H9 (cell line): ENCODE measurements around the gene TGFBR2. TPM values are rescaled to one million over a fixed set of nuclear protein-coding genes. Genes with fewer than 3 reads are reported as not detected.

Experiments used
- DNase-seq: peaks from one replicate; pipeline ENCODE4 v3.0.0-alpha.2; 2017
- H2AFZ ChIP-seq: one replicate; pipeline ENCODE4 v1.6.1; 2013; ENCODE audit warnings: mild to moderate bottlenecking, low read length, control low read depth, moderate library complexity
- H2AK5ac ChIP-seq: 2 replicates; pipeline ENCODE4 v1.6.1; 2013; ENCODE audit warnings: low read length, control low read depth, mixed read lengths; ENCODE audit not compliant: insufficient read length
- H2BK120ac ChIP-seq: one replicate; pipeline ENCODE4 v1.6.1; 2013; ENCODE audit warnings: low read depth, mild to moderate bottlenecking, low read length, control low read depth, inconsistent platforms; ENCODE audit not compliant: poor library complexity, severe bottlenecking
- H2BK12ac ChIP-seq: 2 replicates; pipeline ENCODE4 v1.6.1; 2013; ENCODE audit warnings: low read length, control low read depth, mixed read lengths, low read depth; ENCODE audit not compliant: insufficient read length
- H2BK15ac ChIP-seq: 2 replicates; pipeline ENCODE4 v1.6.1; 2013; ENCODE audit warnings: low read depth, low read length, control low read depth
- H2BK20ac ChIP-seq: one replicate; pipeline ENCODE4 v1.6.1; 2013; ENCODE audit warnings: low read depth, mild to moderate bottlenecking, low read length, control low read depth, inconsistent platforms; ENCODE audit not compliant: poor library complexity, severe bottlenecking
- H2BK5ac ChIP-seq: 2 replicates; pipeline ENCODE4 v1.6.1; 2013; ENCODE audit warnings: low read length, control low read depth, mixed read lengths; ENCODE audit not compliant: insufficient read length
- H3K14ac ChIP-seq: 2 replicates; pipeline ENCODE4 v1.6.1; 2013; ENCODE audit warnings: low read length, control low read depth; ENCODE audit not compliant: insufficient read depth
- H3K18ac ChIP-seq: 2 replicates; pipeline ENCODE4 v1.6.1; 2013; ENCODE audit warnings: low read depth, mild to moderate bottlenecking, mixed read lengths, low read length, control low read depth; ENCODE audit not compliant: insufficient read length
- H3K23ac ChIP-seq: 2 replicates; pipeline ENCODE4 v1.6.1; 2013; ENCODE audit warnings: low read length, control low read depth, mixed read lengths, low read depth; ENCODE audit not compliant: insufficient read length
- H3K23me2 ChIP-seq: 2 replicates; pipeline ENCODE4 v1.6.1; 2013; ENCODE audit warnings: low read depth, mild to moderate bottlenecking, mixed read lengths, low read length, control low read depth; ENCODE audit not compliant: insufficient read length, poor library complexity, severe bottlenecking
- H3K27ac ChIP-seq: 2 replicates; pipeline ENCODE4 v1.5.1; 2013; ENCODE audit warnings: low read length, control low read depth, mixed read lengths, low read depth; ENCODE audit not compliant: insufficient read length
- H3K27me3 ChIP-seq: 2 replicates; pipeline ENCODE4 v1.6.1; 2013; ENCODE audit warnings: low read length, control low read depth, inconsistent platforms; ENCODE audit not compliant: insufficient read depth
- H3K4ac ChIP-seq: 2 replicates; pipeline ENCODE4 v1.6.1; 2013; ENCODE audit warnings: low read depth, mild to moderate bottlenecking, control low read depth, inconsistent platforms, low read length, moderate library complexity
- H3K4me1 ChIP-seq: 2 replicates; pipeline ENCODE4 v1.6.1; 2013; ENCODE audit warnings: low read length, control low read depth, inconsistent platforms; ENCODE audit not compliant: insufficient read depth
- H3K4me2 ChIP-seq: 2 replicates; pipeline ENCODE4 v1.6.1; 2013; ENCODE audit warnings: low read length, control low read depth, mixed read lengths; ENCODE audit not compliant: insufficient read length, insufficient read depth
- H3K56ac ChIP-seq: 2 replicates; pipeline ENCODE4 v1.6.1; 2013; ENCODE audit warnings: low read depth, mild to moderate bottlenecking, mixed read lengths, low read length, control low read depth; ENCODE audit not compliant: insufficient read length
- H3K79me1 ChIP-seq: 2 replicates; pipeline ENCODE4 v1.6.1; 2013; ENCODE audit warnings: low read depth, mild to moderate bottlenecking, moderate library complexity, low read length, control low read depth, inconsistent platforms; ENCODE audit not compliant: insufficient read depth, poor library complexity, severe bottlenecking
- H3K79me2 ChIP-seq: 2 replicates; pipeline ENCODE4 v1.6.1; 2013; ENCODE audit warnings: low read length, control low read depth, inconsistent platforms; ENCODE audit not compliant: insufficient read depth
- H3K9ac ChIP-seq: 2 replicates; pipeline ENCODE4 v1.6.1; 2013; ENCODE audit warnings: low read length, control low read depth, mixed read lengths; ENCODE audit not compliant: insufficient read length; ENCODE audit errors: extremely low read depth
- H3K9me3 ChIP-seq: one replicate; pipeline ENCODE4 v1.6.1; 2013; ENCODE audit warnings: low read depth, low read length, inconsistent platforms; ENCODE audit not compliant: control insufficient read depth
- H3T11ph ChIP-seq: one replicate; pipeline ENCODE4 v1.6.1; 2013; ENCODE audit warnings: mild to moderate bottlenecking, low read length, control low read depth, inconsistent platforms
- H4K20me1 ChIP-seq: one replicate; pipeline ENCODE4 v1.6.1; 2013; ENCODE audit not compliant: control insufficient read depth, insufficient read length, insufficient read depth
- H4K5ac ChIP-seq: 2 replicates; pipeline ENCODE4 v1.6.1; 2013; ENCODE audit warnings: low read depth, mild to moderate bottlenecking, mixed read lengths, low read length, control low read depth; ENCODE audit not compliant: insufficient read length
- H4K8ac ChIP-seq: replicated peaks from 2 replicates; pipeline ENCODE4 v1.6.1; 2013; ENCODE audit warnings: low read length, control low read depth, mixed read lengths, low read depth; ENCODE audit not compliant: insufficient read length
- H4K91ac ChIP-seq: 2 replicates; pipeline ENCODE4 v1.6.1; 2013; ENCODE audit warnings: low read depth, mild to moderate bottlenecking, moderate library complexity, mixed read lengths, low read length, control low read depth; ENCODE audit not compliant: insufficient read length
- H3K27ac Mint-ChIP-seq, 3 experiments: 2 replicates in 2 of 3; 3 replicates in 1 of 3; pipeline ENCODE4 v1.8.0; 2020 to 2021; ENCODE audit warnings: mixed read lengths in 3 of 3, mild to moderate bottlenecking in 1 of 3, moderate library complexity in 1 of 3
- H3K27me3 Mint-ChIP-seq: 2 replicates; pipeline ENCODE4 v1.8.0; 2021; ENCODE audit warnings: low read depth, mild to moderate bottlenecking, moderate library complexity, mixed read lengths
- H3K36me3 Mint-ChIP-seq, 3 experiments: 2 replicates in 2 of 3; 3 replicates in 1 of 3; pipeline ENCODE4 v1.8.0; 2020 to 2021; ENCODE audit warnings: low read depth in 3 of 3, mixed read lengths in 3 of 3; ENCODE audit not compliant: insufficient read depth in 1 of 3
- H3K4me1 Mint-ChIP-seq, 2 experiments: 2 replicates each; pipeline ENCODE4 v1.8.0; 2020; ENCODE audit warnings: mixed read lengths in 2 of 2
- H3K4me3 Mint-ChIP-seq, 2 experiments: 2 replicates in 1 of 2; 3 replicates in 1 of 2; pipeline ENCODE4 v1.8.0; 2020 to 2021; ENCODE audit warnings: mild to moderate bottlenecking in 2 of 2, mixed read lengths in 2 of 2, moderate library complexity in 1 of 2
- H3K9me3 Mint-ChIP-seq, 2 experiments: 2 replicates in 1 of 2; 3 replicates in 1 of 2; pipeline ENCODE4 v1.8.0; 2020; ENCODE audit warnings: mild to moderate bottlenecking in 2 of 2, mixed read lengths in 2 of 2, moderate library complexity in 1 of 2
- WGBS: extraction: QIAGEN DNeasy Blood & Tissue Kit; methylation state at CpG from one replicate; pipeline ENCODE4 v1.1.7; 2013; ENCODE audit warnings: missing lambda C conversion rate, low lambda C conversion rate, mixed read lengths; ENCODE audit not compliant: insufficient read length; ENCODE audit errors: extremely low coverage; 5-methylcytosine and 5-hydroxymethylcytosine counted together
- total RNA-seq: library from RNA; stranded (reverse); gene quantifications from 2 replicates; pipeline ENCODE4 v1.2.1, GENCODE V29; 2021
- TF ChIP-seq, protein P1 (sequence below): fragments of 200-600 bp; sonication (generic); conservative IDR thresholded peaks from 3 replicates; pipeline ENCODE4 v1.8.0; 2021; ENCODE audit warnings: antibody characterized with exemption, mild to moderate bottlenecking

Gene TGFBR2
- total RNA-seq, 1 experiment from 2014 or later = 10.6 TPM

GRCh38 chr3:30702828-30703397 lies 96.5 kb downstream of the TGFBR2 start:
- peaks cover 31% of the 10 kb centered on the region in 2 experiments for H3K4me1 Mint-ChIP-seq
- Histone ChIP-seq H2BK15ac (no peak overlapping the region), H2BK12ac (no peak overlapping the region), H4K5ac (no peak overlapping the region), H4K91ac (no peak overlapping the region), H2BK5ac (no peak overlapping the region), H3K4me2 (no peak overlapping the region), H4K20me1 (no peaks in the 10 kb centered on the region), H2AK5ac (no peak overlapping the region), H3K14ac (no peak overlapping the region), H2BK20ac (peak overlapping the region; percentile 11), H2AFZ (no peak overlapping the region), H3K23ac (no peak overlapping the region), H3K9me3 (peaks cover 18% of the 10 kb centered on the region), H3K79me2 (no peaks in the 10 kb centered on the region), H3K27me3 (no peaks in the 10 kb centered on the region), H3K4me1 (peaks cover 5% of the 10 kb centered on the region), H3T11ph (no peak overlapping the region), H3K9ac (no peak overlapping the region), H4K8ac (no peak overlapping the region), H3K27ac (no peak overlapping the region), H3K56ac (no peak overlapping the region), H2BK120ac (no peak overlapping the region), H3K18ac (no peak overlapping the region), H3K79me1 (no peaks in the 10 kb centered on the region), H3K23me2 (no peaks in the 10 kb centered on the region), H3K4ac (no peak overlapping the region)
- peaks cover 48 to 54% (median 51%) of the 10 kb centered on the region in 3 experiments for H3K36me3 Mint-ChIP-seq
- peaks cover 38 to 50% of the 10 kb centered on the region in 2 experiments for H3K9me3 Mint-ChIP-seq
- H3K27me3 Mint-ChIP-seq = no peaks in the 10 kb centered on the region; the same call in 1 of the 2 replicates
- H3K4me3 Mint-ChIP-seq = no peak overlapping the region
- WGBS = no CpG with 5 or more reads among the region's 2 CpGs
- peak overlapping the region in 1 of 3 experiments; percentile 73; a peak in 1 of 7 replicates for H3K27ac Mint-ChIP-seq
- DNase-seq = no peak
- TF ChIP-seq, protein P1, sequence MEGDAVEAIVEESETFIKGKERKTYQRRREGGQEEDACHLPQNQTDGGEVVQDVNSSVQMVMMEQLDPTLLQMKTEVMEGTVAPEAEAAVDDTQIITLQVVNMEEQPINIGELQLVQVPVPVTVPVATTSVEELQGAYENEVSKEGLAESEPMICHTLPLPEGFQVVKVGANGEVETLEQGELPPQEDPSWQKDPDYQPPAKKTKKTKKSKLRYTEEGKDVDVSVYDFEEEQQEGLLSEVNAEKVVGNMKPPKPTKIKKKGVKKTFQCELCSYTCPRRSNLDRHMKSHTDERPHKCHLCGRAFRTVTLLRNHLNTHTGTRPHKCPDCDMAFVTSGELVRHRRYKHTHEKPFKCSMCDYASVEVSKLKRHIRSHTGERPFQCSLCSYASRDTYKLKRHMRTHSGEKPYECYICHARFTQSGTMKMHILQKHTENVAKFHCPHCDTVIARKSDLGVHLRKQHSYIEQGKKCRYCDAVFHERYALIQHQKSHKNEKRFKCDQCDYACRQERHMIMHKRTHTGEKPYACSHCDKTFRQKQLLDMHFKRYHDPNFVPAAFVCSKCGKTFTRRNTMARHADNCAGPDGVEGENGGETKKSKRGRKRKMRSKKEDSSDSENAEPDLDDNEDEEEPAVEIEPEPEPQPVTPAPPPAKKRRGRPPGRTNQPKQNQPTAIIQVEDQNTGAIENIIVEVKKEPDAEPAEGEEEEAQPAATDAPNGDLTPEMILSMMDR = no peak
